GM08714 (cell line): ENCODE results near the gene SLC45A2.
"Not testable (repeated sequence)": the region's sequence is repeated elsewhere in the genome, so short reads cannot be mapped to it uniquely, and the experiment has no call there.

Experiments
- H3K4me3 ChIP-seq: fragments of 200-500 bp; sonication (Bioruptor generic); 2 replicates; pipeline ENCODE4 v1.5.1; 2014; ENCODE audit warnings: mild to moderate bottlenecking, low read length, inconsistent platforms
- ZNF274 ChIP-seq: IDR thresholded peaks from 2 replicates; pipeline ENCODE4 v1.6.1; 2012; ENCODE audit warnings: mild to moderate bottlenecking, low read depth, low read length

SLC45A2 gene, protein sequence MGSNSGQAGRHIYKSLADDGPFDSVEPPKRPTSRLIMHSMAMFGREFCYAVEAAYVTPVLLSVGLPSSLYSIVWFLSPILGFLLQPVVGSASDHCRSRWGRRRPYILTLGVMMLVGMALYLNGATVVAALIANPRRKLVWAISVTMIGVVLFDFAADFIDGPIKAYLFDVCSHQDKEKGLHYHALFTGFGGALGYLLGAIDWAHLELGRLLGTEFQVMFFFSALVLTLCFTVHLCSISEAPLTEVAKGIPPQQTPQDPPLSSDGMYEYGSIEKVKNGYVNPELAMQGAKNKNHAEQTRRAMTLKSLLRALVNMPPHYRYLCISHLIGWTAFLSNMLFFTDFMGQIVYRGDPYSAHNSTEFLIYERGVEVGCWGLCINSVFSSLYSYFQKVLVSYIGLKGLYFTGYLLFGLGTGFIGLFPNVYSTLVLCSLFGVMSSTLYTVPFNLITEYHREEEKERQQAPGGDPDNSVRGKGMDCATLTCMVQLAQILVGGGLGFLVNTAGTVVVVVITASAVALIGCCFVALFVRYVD

GRCh38 chr5:33984671-33985124 lies at the start of gene SLC45A2:
Gene SLC45A2, minus strand, starts transcription at chr5:33984693. Its CDS starts 110 bp downstream, at chr5:33984583.
- no peak within 1 kb of the TSS for H3K4me3 ChIP-seq
- TF ChIP-seq ZNF274, result no peak

GRCh38 chr5:34031966-34032365 lies 47.5 kb upstream of the SLC45A2 start:
- TF ChIP-seq ZNF274, result no peak
- no peak overlapping the region for H3K4me3 ChIP-seq

GRCh38 chr5:34031117-34031516 lies 46.6 kb upstream of the SLC45A2 start:
- TF ChIP-seq ZNF274, result no peak
- no peak overlapping the region for H3K4me3 ChIP-seq

- not testable (repeated sequence) for H3K4me3 ChIP-seq
Measured at GRCh38 chr5:34030585-34030984, 46.1 kb upstream of the SLC45A2 start.

DNA sequence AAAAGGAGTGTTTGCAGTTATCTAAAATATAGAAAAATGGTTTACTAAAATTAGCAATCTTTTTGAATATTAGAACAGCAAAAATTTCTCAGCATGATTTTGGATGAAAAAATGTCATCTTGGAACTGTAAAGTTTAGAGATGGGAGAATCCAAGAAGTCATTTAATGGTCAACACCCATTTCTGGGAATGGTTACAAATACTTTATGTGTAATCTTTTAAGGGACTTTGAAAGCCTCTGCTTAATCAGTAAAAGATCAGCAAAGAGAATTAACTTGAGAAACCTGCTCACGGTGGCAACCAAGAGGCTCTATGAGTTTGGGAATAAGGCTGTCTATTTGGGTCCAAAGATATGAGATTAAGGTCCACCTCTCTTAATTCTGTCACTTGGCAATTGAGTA lies 45.6 kb upstream of the SLC45A2 start:
- no peak for TF ChIP-seq ZNF274
- no peak overlapping the region for H3K4me3 ChIP-seq

- TF ChIP-seq ZNF274, result no peak
Measured at GRCh38 chr5:34028349-34028748, 43.9 kb upstream of the SLC45A2 start.

DNA sequence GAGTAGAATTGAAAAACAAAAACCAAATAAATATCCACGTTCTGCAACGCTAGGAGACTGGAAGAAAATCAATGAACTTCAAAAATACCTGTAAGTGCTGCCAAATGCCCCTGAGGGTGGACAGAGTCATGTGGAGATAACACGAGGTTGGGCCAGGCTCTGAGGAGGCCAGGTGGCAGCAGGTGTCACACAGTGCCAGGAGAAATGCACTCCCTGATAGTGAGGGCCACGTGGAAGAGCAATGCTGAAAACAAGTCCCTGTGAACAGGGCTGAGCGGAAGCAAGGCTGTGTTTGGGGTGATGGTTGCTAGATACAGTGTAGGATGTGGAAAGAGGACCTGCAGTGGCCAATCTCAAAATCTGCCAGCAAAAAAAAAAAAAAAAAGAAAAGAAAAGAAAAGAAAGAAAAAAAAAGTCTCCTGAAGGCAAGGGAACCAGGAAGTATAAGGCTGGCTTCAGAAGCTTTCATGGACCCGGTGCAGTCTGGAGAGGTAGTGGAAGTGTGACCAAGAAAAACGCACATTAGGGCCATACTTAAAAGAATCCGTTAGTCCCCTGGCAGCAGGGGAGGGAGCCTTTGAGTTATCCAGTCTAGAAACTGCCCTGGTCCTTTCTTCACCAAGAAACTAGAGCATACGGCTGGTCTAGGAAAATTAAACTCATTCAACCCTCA lies 41.7 kb upstream of the SLC45A2 start:
- no peak for TF ChIP-seq ZNF274
- no peak overlapping the region for H3K4me3 ChIP-seq

More at GRCh38 chr5:34028349-34028748, 43.9 kb upstream of the SLC45A2 start:
- H3K4me3 ChIP-seq, result no peak overlapping the region

DNA sequence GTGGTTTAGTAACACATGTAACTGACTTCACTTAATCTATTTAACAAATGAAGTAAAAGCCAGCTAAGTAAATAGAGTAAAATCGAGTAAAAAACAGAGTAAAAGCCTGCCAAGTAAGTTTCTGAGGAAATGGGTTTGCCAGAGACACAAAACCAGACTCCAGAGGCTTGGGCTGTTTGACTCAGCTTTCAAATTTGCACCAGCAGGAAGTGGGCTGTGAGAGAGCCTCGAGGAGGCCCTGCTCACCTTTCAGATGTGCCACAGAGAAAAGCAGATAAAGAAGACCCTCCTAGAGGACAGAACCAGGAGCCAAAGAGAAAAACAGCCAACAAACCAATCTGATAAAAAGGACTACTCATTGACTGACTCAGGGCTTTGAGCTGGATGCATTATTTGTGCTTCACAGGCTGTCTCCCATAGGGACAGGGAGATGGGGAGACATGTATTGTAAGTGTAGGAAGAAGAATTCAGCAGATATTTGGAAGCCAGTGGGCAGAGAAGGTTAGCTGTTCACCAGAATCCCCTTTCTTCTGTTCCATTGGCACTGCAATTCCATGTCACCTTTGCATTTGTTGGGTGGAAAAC lies 37.7 kb upstream of the SLC45A2 start:
- no peak overlapping the region for H3K4me3 ChIP-seq
- TF ChIP-seq ZNF274, result no peak

- H3K4me3 ChIP-seq, result no peak overlapping the region
- TF ChIP-seq ZNF274, result no peak
Measured at GRCh38 chr5:34021334-34021733, 36.8 kb upstream of the SLC45A2 start.

DNA sequence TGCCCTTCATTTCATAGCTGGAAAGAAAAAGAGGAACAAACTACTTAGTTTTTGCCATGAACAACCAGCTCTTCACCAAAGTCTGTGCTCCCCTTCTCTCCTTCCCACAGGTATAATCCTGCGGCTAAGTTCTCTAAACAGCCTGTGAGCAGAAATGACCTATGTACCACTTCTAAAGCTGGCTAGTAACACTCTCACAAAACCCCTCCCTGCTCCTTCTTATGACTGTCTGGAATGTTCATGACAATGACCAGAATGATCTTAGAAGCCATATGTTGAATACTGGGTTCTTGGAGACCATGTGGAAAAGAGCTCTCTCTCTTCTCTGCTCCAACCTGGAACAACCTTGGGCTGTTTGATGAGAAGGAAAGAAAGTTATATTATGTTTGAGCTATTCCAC lies 36.2 kb upstream of the SLC45A2 start:
- TF ChIP-seq ZNF274, result no peak
- H3K4me3 ChIP-seq, result no peak overlapping the region

- TF ChIP-seq ZNF274, result no peak
Measured at GRCh38 chr5:34017254-34017653, 32.8 kb upstream of the SLC45A2 start.

DNA sequence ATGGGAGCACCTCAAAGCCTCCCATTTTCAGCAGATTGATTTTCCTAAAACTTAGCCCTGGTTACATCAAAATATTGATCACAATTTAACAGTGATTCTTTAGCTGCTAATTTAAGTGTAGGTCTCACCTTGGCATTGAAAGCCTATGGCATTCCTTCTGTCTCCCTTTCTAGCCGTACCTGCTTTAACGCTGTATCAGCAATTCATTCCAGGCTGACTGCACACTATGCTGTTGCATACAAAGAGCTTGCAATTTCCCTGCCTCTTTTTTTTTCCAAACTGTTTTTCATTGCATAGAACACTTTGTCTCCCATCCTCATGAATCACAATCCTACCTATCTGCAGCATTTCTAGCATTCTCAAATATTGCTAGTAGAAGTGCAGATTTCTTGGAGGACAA lies 32.3 kb upstream of the SLC45A2 start:
- H3K4me3 ChIP-seq, result no peak overlapping the region

More at GRCh38 chr5:34017254-34017653, 32.8 kb upstream of the SLC45A2 start:
- H3K4me3 ChIP-seq, result no peak overlapping the region

GRCh38 chr5:34016222-34016621 lies 31.7 kb upstream of the SLC45A2 start:
- TF ChIP-seq ZNF274, result no peak

More for the DNA sequence above, 32.3 kb upstream of the SLC45A2 start:
- TF ChIP-seq ZNF274, result no peak

GRCh38 chr5:34015120-34015822 lies 30.8 kb upstream of the SLC45A2 start:
- H3K4me3 ChIP-seq, result no peak overlapping the region
- no peak for TF ChIP-seq ZNF274

More at GRCh38 chr5:34016222-34016621, 31.7 kb upstream of the SLC45A2 start:
- H3K4me3 ChIP-seq, result no peak overlapping the region
